WERI-Rb-1 (cell line): ENCODE data around the gene EPG5.

Experiments
- DNase-seq: peaks from one replicate; pipeline ENCODE4 v3.0.0-alpha.2; 2020
- H3K27ac ChIP-seq: fragments of 250-450 bp; sonication (Bioruptor Pico); 2 replicates; pipeline ENCODE4 v1.5.1; 2020; ENCODE audit warnings: mild to moderate bottlenecking, moderate library complexity
- H3K27me3 ChIP-seq: fragments of 250-450 bp; sonication (Bioruptor Pico); 2 replicates; pipeline ENCODE4 v1.5.1; 2021; ENCODE audit warnings: mild to moderate bottlenecking, low read depth, moderate library complexity; ENCODE audit not compliant: insufficient read depth, severe bottlenecking
- H3K36me3 ChIP-seq: fragments of 250-450 bp; sonication (Bioruptor Pico); 2 replicates; pipeline ENCODE4 v1.5.1; 2020; ENCODE audit warnings: mild to moderate bottlenecking, moderate library complexity
- H3K4me3 ChIP-seq: 2 replicates; pipeline ENCODE4 v1.5.1; 2011; ENCODE audit warnings: low read depth, mild to moderate bottlenecking, control low read depth, low read length
- H3K9me3 ChIP-seq: fragments of 250-450 bp; sonication (Bioruptor Pico); 2 replicates; pipeline ENCODE4 v1.5.1; 2021; ENCODE audit warnings: mild to moderate bottlenecking, moderate library complexity; ENCODE audit not compliant: severe bottlenecking
- CTCF ChIP-seq: IDR thresholded peaks from 2 replicates; pipeline ENCODE4 v1.5.1; 2011; ENCODE audit warnings: low read depth, mild to moderate bottlenecking, control low read depth, inconsistent platforms, low read length

EPG5 gene

GRCh38 chr18:45860492-45860891 is 106.6 kb downstream of the EPG5 start:
- Histone ChIP-seq H3K4me3 (no peak overlapping the region), H3K9me3 (no peaks in the 10 kb centered on the region), H3K27me3 (no peaks in the 10 kb centered on the region), H3K36me3 (peaks cover 78% of the 10 kb centered on the region), H3K27ac (no peak overlapping the region)
- DNase-seq, result no peak
- no peak for TF ChIP-seq CTCF

- no peaks in the 10 kb centered on the region for H3K9me3 ChIP-seq
- DNase-seq, result no peak
- no peak overlapping the region for H3K4me3 ChIP-seq
- no peak for TF ChIP-seq CTCF
- no peaks in the 10 kb centered on the region for H3K27me3 ChIP-seq
- H3K36me3 ChIP-seq, result peaks cover 70% of the 10 kb centered on the region
- H3K27ac ChIP-seq, result no peak overlapping the region
These were observed 107.8 kb downstream of the EPG5 start for GRCh38 chr18:45859334-45859733.

GRCh38 chr18:45856531-45856930 is 110.6 kb downstream of the EPG5 start:
- H3K4me3 ChIP-seq, result no peak overlapping the region
- no peak overlapping the region for H3K27ac ChIP-seq
- DNase-seq, result no peak
- no peak for TF ChIP-seq CTCF
- no peaks in the 10 kb centered on the region for H3K27me3 ChIP-seq
- no peaks in the 10 kb centered on the region for H3K9me3 ChIP-seq
- peaks cover 53% of the 10 kb centered on the region for H3K36me3 ChIP-seq

- Histone ChIP-seq H3K36me3 (peaks cover 45% of the 10 kb centered on the region), H3K27ac (no peak overlapping the region), H3K4me3 (no peak overlapping the region), H3K9me3 (no peaks in the 10 kb centered on the region), H3K27me3 (no peaks in the 10 kb centered on the region)
- no peak for TF ChIP-seq CTCF
- peak; percentile 62 for DNase-seq
These were observed 113.0 kb downstream of the EPG5 start for GRCh38 chr18:45854036-45854586.

GRCh38 chr18:45852631-45853030 is 114.5 kb downstream of the EPG5 start:
- H3K9me3 ChIP-seq, result peaks cover 3% of the 10 kb centered on the region
- DNase-seq, result no peak

More at GRCh38 chr18:45852631-45853030, 114.5 kb downstream of the EPG5 start:
- Histone ChIP-seq H3K27ac (no peak overlapping the region), H3K4me3 (no peak overlapping the region), H3K36me3 (peaks cover 32% of the 10 kb centered on the region), H3K27me3 (no peaks in the 10 kb centered on the region)
- no peak for TF ChIP-seq CTCF
